Skin of body (tissue), 2 donors: Measurements from ENCODE around the gene KRTAP10-6. TPM values are rescaled to one million over a fixed set of nuclear protein-coding genes. Genes with fewer than 3 reads are reported as not detected.
"Not testable (repeated sequence)": the region's sequence is repeated elsewhere in the genome, so short reads cannot be mapped to it uniquely, and the experiment has no call there.

Source experiments
- DNase-seq: peaks from one replicate; lab custom pipeline; 2025; lab: John Stamatoyannopoulos, UW
- total RNA-seq: library from RNA; depleted of rRNA; stranded (reverse); fragments of >200 nt; gene quantifications from one replicate; pipeline ENCODE4 v1.2.3, GENCODE V29; 2014

The KRTAP10-6 gene
- total RNA-seq, 1 donor from 2014 or later = not detected

- no peak for DNase-seq
Measured at GRCh38 chr21:44579833-44580144, 12.5 kb downstream of the KRTAP10-6 start.

DNA sequence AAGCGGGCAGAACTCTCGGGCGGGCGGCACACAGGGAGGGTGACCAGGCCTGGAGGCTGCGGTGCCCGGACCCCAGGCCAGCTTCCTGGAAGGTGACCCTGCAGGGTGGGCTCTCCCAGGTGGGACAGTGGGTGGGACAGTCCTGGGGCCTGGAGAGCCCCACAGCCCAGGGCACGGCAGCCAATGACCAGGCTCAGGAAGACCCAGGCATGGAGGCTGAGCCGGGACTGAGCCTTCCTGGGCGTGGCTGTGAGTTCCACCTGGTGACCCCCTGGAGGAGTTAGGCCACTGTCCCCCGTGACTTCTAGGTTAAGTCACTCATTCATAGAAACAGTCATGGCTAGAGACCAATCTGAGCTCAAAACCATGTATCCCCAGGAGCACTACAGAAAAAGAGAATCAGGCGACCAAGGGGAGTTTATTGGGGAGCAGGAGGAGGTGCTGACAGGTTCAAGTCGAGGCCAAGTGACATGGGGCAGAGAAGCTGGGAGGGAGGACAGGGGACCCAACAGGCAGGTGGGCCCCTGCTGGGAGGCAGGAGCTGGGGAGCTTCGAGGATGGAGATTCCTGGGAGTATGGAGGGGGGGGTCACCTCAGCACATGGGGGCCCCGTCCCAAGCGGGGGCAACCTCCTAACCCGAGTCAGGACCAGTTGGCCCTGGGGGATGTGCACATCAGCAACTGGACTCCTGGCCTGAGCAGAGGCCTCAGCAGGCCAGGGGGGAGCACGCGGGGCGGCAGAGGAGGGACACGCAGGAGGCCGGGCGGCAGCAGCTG is 13.1 kb downstream of the KRTAP10-6 start:
- no peak for DNase-seq

DNA sequence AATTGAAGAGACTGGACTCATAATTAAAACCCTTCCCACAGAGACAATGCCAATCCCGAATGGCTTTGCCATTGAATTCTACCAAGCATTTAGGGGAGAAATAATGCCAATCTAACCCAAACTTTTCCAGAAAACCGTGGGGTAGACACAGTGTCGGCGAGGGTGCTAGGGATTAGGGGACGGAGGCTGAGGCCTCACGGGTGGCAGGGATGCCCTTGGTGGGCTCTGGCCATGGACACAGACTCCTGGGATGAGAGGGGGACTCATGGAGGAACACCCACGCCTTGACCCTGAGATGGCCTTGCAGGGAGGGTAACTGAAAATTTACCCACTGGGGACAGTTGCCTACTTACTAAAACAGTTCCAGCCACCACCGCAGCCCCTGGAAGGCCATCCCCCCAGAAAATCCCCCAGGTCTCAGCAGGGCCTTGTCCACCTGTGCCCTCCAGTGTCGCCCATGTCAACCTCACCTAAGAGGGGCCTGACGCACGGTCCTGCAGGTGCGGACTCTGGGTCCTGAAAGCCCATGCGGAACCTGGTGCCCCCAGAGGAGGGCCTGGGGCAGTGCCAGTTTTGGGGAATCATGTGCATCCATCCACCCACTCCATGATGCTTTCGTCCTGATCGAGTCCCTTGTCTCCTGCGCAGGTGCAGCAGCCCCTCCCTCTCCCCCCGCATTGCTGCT is 13.8 kb downstream of the KRTAP10-6 start:
- DNase-seq = no peak

GRCh38 chr21:44576025-44576420 is 16.3 kb downstream of the KRTAP10-6 start:
- no peak for DNase-seq

DNA sequence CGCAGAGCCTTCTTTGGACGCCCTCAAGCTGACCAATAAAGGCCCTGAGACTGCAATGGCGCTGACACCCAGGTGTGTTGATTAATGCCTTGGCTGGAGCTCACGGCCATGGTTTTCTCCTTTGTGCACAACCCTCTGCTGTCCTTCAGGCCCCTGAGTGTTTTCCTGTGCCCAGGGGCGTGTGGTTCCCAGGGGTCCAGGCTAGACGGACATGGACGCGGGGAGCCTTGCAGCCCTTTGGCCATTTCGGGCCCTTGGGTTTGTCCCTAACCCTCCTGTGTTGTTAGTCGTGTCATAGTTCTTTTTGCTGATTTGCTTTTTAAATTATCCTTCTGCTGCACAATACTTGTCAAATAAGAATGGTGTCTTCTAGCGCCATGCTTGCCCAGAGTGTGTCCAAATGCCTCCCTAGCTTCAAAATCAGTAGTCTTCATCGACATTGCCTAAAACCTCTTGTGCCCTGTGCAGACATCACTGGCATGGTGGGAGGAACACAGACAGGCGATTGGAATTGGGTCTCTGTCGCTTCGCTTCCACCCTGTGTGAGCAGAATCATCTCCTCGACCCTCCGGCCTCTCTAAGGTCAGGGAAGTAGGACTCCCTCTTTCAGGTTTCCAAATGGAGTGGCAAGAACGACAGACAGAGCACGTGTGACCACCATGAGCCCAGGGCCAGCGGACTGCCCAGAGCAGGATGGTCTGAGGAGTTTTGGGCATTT is 16.8 kb downstream of the KRTAP10-6 start:
- DNase-seq = no peak

- DNase-seq = no peak
Measured at GRCh38 chr21:44574457-44575306, 17.6 kb downstream of the KRTAP10-6 start.

DNA sequence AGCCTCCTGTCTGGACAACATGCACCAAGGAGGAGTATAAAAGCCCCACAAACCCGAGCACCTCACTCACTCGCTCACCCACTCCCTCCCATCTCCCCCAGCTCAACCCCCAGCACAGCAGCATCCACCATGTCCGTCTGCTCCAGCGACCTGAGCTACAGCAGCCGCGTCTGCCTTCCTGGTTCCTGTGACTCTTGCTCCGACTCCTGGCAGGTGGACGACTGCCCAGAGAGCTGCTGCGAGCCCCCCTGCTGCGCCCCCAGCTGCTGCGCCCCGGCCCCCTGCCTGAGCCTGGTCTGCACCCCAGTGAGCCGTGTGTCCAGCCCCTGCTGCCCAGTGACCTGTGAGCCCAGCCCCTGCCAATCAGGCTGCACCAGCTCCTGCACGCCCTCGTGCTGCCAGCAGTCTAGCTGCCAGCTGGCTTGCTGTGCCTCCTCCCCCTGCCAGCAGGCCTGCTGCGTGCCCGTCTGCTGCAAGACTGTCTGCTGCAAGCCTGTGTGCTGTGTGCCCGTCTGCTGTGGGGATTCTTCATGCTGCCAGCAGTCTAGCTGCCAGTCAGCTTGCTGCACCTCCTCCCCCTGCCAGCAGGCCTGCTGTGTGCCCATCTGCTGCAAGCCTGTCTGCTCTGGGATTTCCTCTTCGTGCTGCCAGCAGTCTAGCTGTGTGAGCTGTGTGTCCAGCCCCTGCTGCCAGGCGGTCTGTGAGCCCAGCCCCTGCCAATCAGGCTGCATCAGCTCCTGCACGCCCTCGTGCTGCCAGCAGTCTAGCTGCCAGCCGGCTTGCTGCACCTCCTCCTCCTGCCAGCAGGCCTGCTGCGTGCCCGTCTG is 18.5 kb downstream of the KRTAP10-6 start, which contains the start of gene KRTAP10-4:
TSS of gene KRTAP10-4 (plus strand) at position 100 of the 827 bp plus-strand sequence. CDS start at position 130, 30 bp downstream.
- DNase-seq = not testable (repeated sequence)

DNA sequence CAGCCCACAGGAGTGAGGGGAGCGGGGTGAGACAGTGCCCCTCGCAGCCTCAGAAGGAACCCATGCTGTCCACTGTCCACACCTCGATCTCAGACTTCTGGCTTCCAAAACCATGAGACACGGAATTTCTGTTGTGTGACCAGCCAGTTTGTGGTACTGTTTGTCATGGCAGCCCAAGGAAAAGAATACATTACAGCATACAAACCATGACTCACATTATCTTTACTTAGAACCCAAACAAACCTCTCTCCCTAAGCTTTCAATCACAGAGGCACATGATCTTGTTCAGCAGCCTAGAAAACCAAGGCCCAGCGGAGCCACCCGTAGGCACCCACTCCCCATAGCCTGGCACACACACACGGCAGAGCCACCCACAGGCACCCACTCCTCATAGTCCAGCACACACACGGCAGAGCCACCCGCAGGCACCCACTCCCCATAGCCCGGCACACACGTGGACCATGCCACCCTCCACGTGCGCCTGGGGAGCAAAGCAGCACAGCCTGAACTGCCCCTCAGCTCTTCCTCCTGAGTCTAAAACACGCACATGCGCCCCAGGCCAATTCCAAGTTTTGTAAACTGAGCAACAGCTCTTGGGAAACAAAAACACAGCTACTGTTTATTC is 19.2 kb downstream of the KRTAP10-6 start:
- no peak for DNase-seq

GRCh38 chr21:44571844-44572782 is 20.2 kb downstream of the KRTAP10-6 start:
- DNase-seq = no peak

GRCh38 chr21:44571296-44571695 is 21.0 kb downstream of the KRTAP10-6 start:
- DNase-seq = no peak

DNA sequence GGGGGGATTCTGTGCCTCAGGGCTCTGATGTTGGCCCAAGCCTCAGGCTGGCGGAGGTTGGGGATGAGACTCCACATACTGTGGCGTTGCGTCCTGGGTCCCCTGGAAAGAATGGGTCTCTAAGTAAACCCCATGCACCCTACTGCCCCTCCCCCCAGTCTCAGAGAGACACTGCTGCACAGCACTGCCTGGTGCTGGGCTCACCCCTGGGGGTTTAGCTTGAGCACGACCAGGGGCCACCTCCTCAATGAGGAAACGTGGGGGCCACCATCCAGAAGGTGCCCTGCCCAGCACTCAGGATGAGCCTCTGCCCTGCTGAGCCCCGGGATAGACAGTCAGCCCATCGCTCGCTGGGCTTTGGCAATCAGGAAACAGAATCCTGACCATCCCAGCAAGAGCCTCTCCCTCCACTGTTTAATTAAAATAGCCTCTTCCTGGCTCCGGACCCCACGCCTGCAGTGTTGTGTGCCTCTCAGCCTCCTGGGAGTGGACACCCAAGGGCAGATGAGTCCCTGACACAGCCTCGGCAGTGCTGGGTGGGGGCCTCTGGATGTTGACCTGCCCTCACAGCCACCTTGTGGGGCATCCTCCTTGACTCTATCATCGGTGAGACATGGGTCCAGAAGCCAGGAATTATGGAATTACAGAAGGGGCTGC is 22.3 kb downstream of the KRTAP10-6 start:
- no peak for DNase-seq

DNA sequence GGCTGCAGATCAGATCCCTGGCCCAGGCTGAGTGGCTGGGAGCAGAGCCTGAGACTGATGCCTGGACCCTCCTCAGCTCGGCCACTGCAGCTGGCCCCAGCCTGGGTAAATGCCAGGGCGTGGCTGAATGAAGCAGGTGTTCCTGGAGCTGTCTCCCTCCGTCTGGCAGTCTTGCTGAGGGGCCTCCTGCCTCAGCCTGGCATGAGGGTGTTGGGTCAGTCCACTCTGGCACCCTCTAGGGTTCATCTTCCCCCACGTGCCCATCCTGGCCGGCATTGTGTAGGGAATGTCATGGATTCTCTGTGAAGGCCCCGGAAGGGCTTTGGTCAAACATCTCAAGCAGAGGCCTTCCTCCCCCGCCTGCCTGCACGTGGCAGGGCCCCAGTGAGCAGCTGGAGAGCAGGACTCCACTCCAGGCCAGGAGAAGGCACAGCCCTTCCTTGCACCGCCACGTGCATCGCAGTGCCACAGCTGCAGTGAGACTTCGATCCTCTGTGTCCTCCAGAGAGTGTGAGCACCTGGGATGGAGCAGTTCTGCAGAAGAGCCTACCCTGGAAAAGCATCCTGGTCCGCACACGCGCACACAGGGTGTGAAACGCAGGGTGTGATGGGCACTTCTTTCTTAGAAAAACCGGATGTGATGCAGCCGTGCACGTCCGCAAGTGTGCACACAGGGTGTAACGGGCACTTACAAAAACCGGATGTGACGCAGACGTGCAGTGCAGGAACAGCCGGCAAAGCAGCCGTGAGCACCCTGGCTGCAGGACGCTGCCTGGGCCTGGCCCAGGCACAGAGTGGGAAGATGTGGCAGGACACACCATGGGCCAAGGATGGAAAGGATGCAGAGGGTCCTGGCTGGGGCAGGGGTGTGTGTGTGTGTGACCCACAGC is 23.4 kb downstream of the KRTAP10-6 start:
- DNase-seq = no peak

- DNase-seq = no peak
Measured at GRCh38 chr21:44568261-44568660, 24.0 kb downstream of the KRTAP10-6 start.

DNA sequence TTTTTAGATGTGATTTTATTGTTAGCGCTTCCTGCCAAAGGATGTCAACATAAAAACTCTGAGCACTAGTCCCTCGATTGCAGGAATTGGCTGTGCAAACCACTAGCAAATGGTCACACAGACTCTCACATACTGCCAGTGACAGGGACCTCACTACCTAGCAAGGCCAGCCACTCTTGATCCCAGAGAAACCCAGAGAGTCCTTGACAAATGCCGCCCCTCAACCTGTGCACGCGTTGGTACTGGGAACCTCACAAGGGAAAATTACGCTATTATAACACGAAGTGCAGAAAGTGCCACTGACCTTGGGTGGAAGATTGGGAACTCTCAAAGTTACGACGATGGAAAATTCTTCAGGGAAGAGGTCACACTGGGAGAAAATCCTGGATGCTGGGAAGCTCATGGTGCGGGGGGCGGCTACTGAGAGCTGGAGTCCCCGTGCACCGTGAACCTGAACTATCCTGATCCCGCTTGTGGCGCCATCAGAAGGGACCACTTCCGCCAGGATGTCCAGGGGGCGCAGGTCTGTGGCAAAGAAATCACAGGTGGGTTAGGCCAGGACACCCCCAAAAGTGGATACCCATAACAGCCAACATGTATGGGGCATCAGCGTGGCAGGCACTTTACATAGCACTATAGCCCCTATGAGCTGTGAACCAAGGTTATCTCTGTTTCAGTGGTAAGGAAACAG is 24.7 kb downstream of the KRTAP10-6 start:
- DNase-seq = no peak

DNA sequence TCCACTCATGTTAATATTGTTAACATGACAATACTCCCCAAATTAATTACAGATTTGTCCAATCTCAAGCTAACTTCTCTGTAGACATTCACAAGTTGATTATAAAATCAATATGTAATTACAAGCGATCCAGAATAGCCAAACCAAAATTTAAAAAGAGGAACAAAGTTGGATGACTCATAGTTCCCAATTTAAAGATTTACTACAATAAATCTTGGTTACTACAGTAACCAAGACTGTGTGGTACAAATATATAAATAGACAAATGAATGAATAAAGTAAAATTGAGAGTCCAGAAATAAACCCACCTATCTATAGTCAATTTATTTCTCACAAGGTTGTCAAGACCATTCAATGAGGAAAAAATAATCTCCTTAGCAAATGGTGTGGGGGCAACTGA is 25.9 kb downstream of the KRTAP10-6 start:
- DNase-seq = no peak

- DNase-seq = no peak
Measured at GRCh38 chr21:44564886-44565598, 27.3 kb downstream of the KRTAP10-6 start.
